Activated T-helper 2 cell treated with anti-CD3 and anti-CD28 coated beads, Interferon-gamma antibody, Interleukin-2, Interleukin-4, amounts not matched to agents 10 μg/mL and 5 μg/mL and 100 μg/mL, durations not matched to agents 14 hours and 24 hours and 36 hours (primary cell): Measurements from ENCODE around the gene LRP11. TPM values are rescaled to one million over a fixed set of nuclear protein-coding genes. Genes with fewer than 3 reads are reported as not detected.
"Not testable (repeated sequence)": the region's sequence is repeated elsewhere in the genome, so short reads cannot be mapped to it uniquely, and the experiment has no call there.

Experiments
- DNase-seq: peaks from one replicate; pipeline ENCODE4 v3.0.0; 2021; ENCODE audit warnings: low spot score
- H3K27ac Mint-ChIP-seq: one replicate; pipeline ENCODE4 v1.8.0; 2021; ENCODE audit warnings: mixed read lengths
- H3K27me3 Mint-ChIP-seq: one replicate; pipeline ENCODE4 v1.8.0; 2021; ENCODE audit warnings: low read depth, mixed read lengths
- H3K36me3 Mint-ChIP-seq: one replicate; pipeline ENCODE4 v1.8.0; 2021; ENCODE audit warnings: low read depth, mixed read lengths
- H3K4me1 Mint-ChIP-seq: one replicate; pipeline ENCODE4 v1.8.0; 2021; ENCODE audit warnings: low read depth, mixed read lengths
- H3K4me3 Mint-ChIP-seq: one replicate; pipeline ENCODE4 v1.8.0; 2021; ENCODE audit warnings: low read depth, mild to moderate bottlenecking, moderate library complexity, mixed read lengths
- H3K9me3 Mint-ChIP-seq: one replicate; pipeline ENCODE4 v1.8.0; 2021; ENCODE audit warnings: mixed read lengths
- intact Hi-C: fragments of 100-400 bp; cut with micrococcal nuclease; formaldehyde crosslinking; loops from one replicate; pipeline ENCODE4 v1.15.1; 2023
- total RNA-seq: library from RNA; stranded (reverse); gene quantifications from 2 replicates; pipeline ENCODE4 v1.2.3, GENCODE V29; 2022

LRP11 gene
- total RNA-seq, 1 donor from 2014 or later = 4.3 TPM

GRCh38 chr6:149860513-149860833, 3.7 kb downstream of the LRP11 start:
- Mint-ChIP-seq H3K36me3 (no peaks in the 10 kb centered on the region), H3K27ac (no peak overlapping the region), H3K9me3 (no peaks in the 10 kb centered on the region), H3K27me3 (peaks cover 34% of the 10 kb centered on the region), H3K4me3 (no peak overlapping the region), H3K4me1 (peaks cover 5% of the 10 kb centered on the region)
- no peak for DNase-seq
- intact Hi-C loops = loop anchor here (5.0 to 10.0 kb wide), 2 partner anchors 147 to 296 kb away; partner anchors contain the start of gene GINM1

GRCh38 chr6:149859938-149860337, 4.2 kb downstream of the LRP11 start:
- no peak for DNase-seq
- Mint-ChIP-seq H3K36me3 (no peaks in the 10 kb centered on the region), H3K27me3 (peaks cover 31% of the 10 kb centered on the region), H3K4me3 (no peak overlapping the region), H3K9me3 (no peaks in the 10 kb centered on the region), H3K4me1 (peaks cover 5% of the 10 kb centered on the region), H3K27ac (no peak overlapping the region)
- intact Hi-C loops = loop anchor here (5.0 to 10.0 kb wide), 2 partner anchors 147 to 295 kb away; partner anchors contain the start of gene GINM1

GRCh38 chr6:149859368-149859767, 4.8 kb downstream of the LRP11 start:
- Mint-ChIP-seq H3K36me3 (no peaks in the 10 kb centered on the region), H3K4me3 (no peak overlapping the region), H3K27ac (no peak overlapping the region), H3K27me3 (peaks cover 33% of the 10 kb centered on the region), H3K4me1 (peaks cover 5% of the 10 kb centered on the region), H3K9me3 (no peaks in the 10 kb centered on the region)
- DNase-seq = no peak
- intact Hi-C loops = no loop called here

GRCh38 chr6:149857541-149857940, 6.6 kb downstream of the LRP11 start:
- Mint-ChIP-seq H3K9me3 (no peaks in the 10 kb centered on the region), H3K27me3 (peaks cover 29% of the 10 kb centered on the region), H3K4me1 (peaks cover 4% of the 10 kb centered on the region), H3K4me3 (no peak overlapping the region), H3K27ac (no peak overlapping the region), H3K36me3 (no peaks in the 10 kb centered on the region)
- intact Hi-C loops = no loop called here
- DNase-seq = no peak

- DNase-seq = no peak
- Mint-ChIP-seq H3K9me3 (no peaks in the 10 kb centered on the region), H3K36me3 (no peaks in the 10 kb centered on the region), H3K27me3 (peaks cover 24% of the 10 kb centered on the region), H3K4me1 (peaks cover 13% of the 10 kb centered on the region), H3K4me3 (no peak overlapping the region), H3K27ac (no peak overlapping the region)
- intact Hi-C loops = no loop called here
These were observed 7.7 kb downstream of the LRP11 start for GRCh38 chr6:149856256-149856994.

- Mint-ChIP-seq H3K4me3 (no peak overlapping the region), H3K36me3 (no peaks in the 10 kb centered on the region), H3K27me3 (peaks cover 23% of the 10 kb centered on the region), H3K9me3 (no peaks in the 10 kb centered on the region), H3K4me1 (peaks cover 11% of the 10 kb centered on the region), H3K27ac (no peak overlapping the region)
- DNase-seq = no peak
- intact Hi-C loops = no loop called here
These were observed 8.4 kb downstream of the LRP11 start for GRCh38 chr6:149855741-149856140.

GRCh38 chr6:149855040-149855654, 9.0 kb downstream of the LRP11 start:
- Mint-ChIP-seq H3K4me1 (peaks cover 11% of the 10 kb centered on the region), H3K27me3 (peaks cover 19% of the 10 kb centered on the region), H3K9me3 (no peaks in the 10 kb centered on the region), H3K4me3 (no peak overlapping the region), H3K36me3 (no peaks in the 10 kb centered on the region), H3K27ac (no peak overlapping the region)
- no peak for DNase-seq
- intact Hi-C loops = no loop called here

GRCh38 chr6:149854532-149854931, 9.6 kb downstream of the LRP11 start:
- no peak overlapping the region for H3K27ac Mint-ChIP-seq
- H3K4me1 Mint-ChIP-seq = peaks cover 11% of the 10 kb centered on the region
- no peak overlapping the region for H3K4me3 Mint-ChIP-seq
- H3K9me3 Mint-ChIP-seq = no peaks in the 10 kb centered on the region
- intact Hi-C loops = no loop called here
- DNase-seq = no peak
- peaks cover 23% of the 10 kb centered on the region for H3K27me3 Mint-ChIP-seq
- H3K36me3 Mint-ChIP-seq = no peaks in the 10 kb centered on the region

- H3K27ac Mint-ChIP-seq, H3K36me3 Mint-ChIP-seq, intact Hi-C loops, DNase-seq, H3K9me3 Mint-ChIP-seq, H3K4me3 Mint-ChIP-seq: not testable (repeated sequence)
- peaks cover 11% of the 10 kb centered on the region for H3K4me1 Mint-ChIP-seq
- peaks cover 24% of the 10 kb centered on the region for H3K27me3 Mint-ChIP-seq
These were observed 10.1 kb downstream of the LRP11 start for GRCh38 chr6:149854017-149854416.

GRCh38 chr6:149852881-149853280, 11.3 kb downstream of the LRP11 start:
- Mint-ChIP-seq H3K36me3 (no peaks in the 10 kb centered on the region), H3K4me1 (peaks cover 11% of the 10 kb centered on the region), H3K4me3 (no peak overlapping the region), H3K9me3 (no peaks in the 10 kb centered on the region), H3K27ac (no peak overlapping the region), H3K27me3 (peaks cover 23% of the 10 kb centered on the region)
- DNase-seq = no peak
- intact Hi-C loops = no loop called here

GRCh38 chr6:149852180-149852579, 12.0 kb downstream of the LRP11 start:
- peaks cover 23% of the 10 kb centered on the region for H3K27me3 Mint-ChIP-seq
- no peaks in the 10 kb centered on the region for H3K36me3 Mint-ChIP-seq
- no peak overlapping the region for H3K4me3 Mint-ChIP-seq
- H3K4me1 Mint-ChIP-seq = peaks cover 11% of the 10 kb centered on the region
- no peak for DNase-seq
- H3K27ac Mint-ChIP-seq = no peak overlapping the region
- no peaks in the 10 kb centered on the region for H3K9me3 Mint-ChIP-seq
- intact Hi-C loops = no loop called here

GRCh38 chr6:149851461-149852110, 12.6 kb downstream of the LRP11 start:
- Mint-ChIP-seq H3K27me3 (peaks cover 22% of the 10 kb centered on the region), H3K4me1 (peaks cover 11% of the 10 kb centered on the region), H3K4me3 (no peak overlapping the region), H3K9me3 (no peaks in the 10 kb centered on the region), H3K36me3 (no peaks in the 10 kb centered on the region), H3K27ac (no peak overlapping the region)
- DNase-seq = no peak
- intact Hi-C loops = no loop called here

GRCh38 chr6:149848343-149848742, 15.8 kb downstream of the LRP11 start:
- H3K4me3 Mint-ChIP-seq, DNase-seq, intact Hi-C loops, H3K9me3 Mint-ChIP-seq, H3K36me3 Mint-ChIP-seq, H3K27ac Mint-ChIP-seq: not testable (repeated sequence)
- Mint-ChIP-seq H3K27me3 (peaks cover 28% of the 10 kb centered on the region), H3K4me1 (peaks cover 15% of the 10 kb centered on the region)
